Anterior cingulate cortex (tissue), 58 donors: ENCODE results near the gene HDAC4.

Experiments
- DNase-seq, 58 donors: peaks; one replicate each; lab custom pipeline; 2025; lab: John Stamatoyannopoulos, UW

Gene HDAC4

GRCh38 chr2:239096676-239097427 lies 304.0 kb downstream of the HDAC4 start:
- no peak for DNase-seq

GRCh38 chr2:239095460-239096081 lies 305.2 kb downstream of the HDAC4 start:
- no peak for DNase-seq

- DNase-seq, result no peak
These were observed 306.0 kb downstream of the HDAC4 start for GRCh38 chr2:239094867-239095266.

- no peak for DNase-seq
These were observed 306.9 kb downstream of the HDAC4 start for GRCh38 chr2:239093952-239094351.

DNA sequence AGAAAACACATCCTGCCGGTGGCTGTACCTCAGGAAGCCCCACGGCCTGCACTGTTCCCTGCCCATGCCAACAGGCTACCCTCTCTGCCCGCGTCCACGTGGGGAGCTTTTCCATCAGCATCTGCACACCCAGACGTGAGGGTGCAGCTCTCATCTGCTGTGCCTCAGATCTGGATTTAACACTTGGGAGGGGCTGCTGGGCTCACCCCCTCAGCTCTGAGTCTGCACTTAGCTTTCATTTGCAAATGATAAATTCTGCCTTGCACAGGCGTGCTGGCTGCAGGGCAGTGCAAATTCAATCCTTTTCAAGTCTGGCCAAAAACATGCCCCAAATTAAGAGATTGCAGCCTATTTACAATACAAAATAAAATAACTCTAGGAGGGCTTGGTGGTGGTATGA lies 307.3 kb downstream of the HDAC4 start:
- DNase-seq, result peak in 1 of 58 donors; percentile 22

- DNase-seq, result no peak
These were observed 308.1 kb downstream of the HDAC4 start for GRCh38 chr2:239092571-239093294.

- DNase-seq, result no peak
These were observed 310.9 kb downstream of the HDAC4 start for GRCh38 chr2:239089884-239090283.

- DNase-seq, result no peak
These were observed 313.6 kb downstream of the HDAC4 start for GRCh38 chr2:239087046-239087710.

GRCh38 chr2:239086325-239087020 lies 314.3 kb downstream of the HDAC4 start:
- peak in 1 of 58 donors; percentile 36 for DNase-seq

- DNase-seq, result peak in 5 of 58 donors; percentile 16 to 35 (median 28)
These were observed 315.4 kb downstream of the HDAC4 start for GRCh38 chr2:239085201-239085992.

DNA sequence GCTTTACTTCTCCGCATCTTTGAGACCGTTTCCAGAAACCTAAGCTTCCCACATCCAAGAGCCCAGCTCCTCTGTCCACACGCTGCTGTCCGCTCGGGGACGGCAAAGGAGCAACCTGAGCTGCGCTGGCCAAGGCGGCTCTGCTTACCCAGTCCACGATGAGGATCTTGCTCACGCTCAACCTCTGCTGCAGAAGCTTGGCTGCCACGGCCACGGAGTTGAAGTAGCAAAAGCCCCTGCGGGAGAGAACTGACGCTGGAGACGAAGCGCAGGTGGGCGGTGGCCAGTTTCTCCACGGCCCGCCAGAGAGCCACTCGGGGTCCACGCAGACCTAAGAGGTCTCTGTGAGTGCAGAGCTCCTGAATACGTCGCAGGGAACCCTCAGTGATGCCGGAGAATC lies 316.8 kb downstream of the HDAC4 start:
- DNase-seq, result no peak

GRCh38 chr2:239082425-239082824 lies 318.4 kb downstream of the HDAC4 start:
- no peak for DNase-seq

- no peak for DNase-seq
These were observed 319.2 kb downstream of the HDAC4 start for GRCh38 chr2:239081622-239082021.

- DNase-seq, result no peak
These were observed 319.8 kb downstream of the HDAC4 start for GRCh38 chr2:239081046-239081445.

- DNase-seq, result no peak
These were observed 321.0 kb downstream of the HDAC4 start for GRCh38 chr2:239079671-239080294.

- no peak for DNase-seq
These were observed 322.5 kb downstream of the HDAC4 start for GRCh38 chr2:239078128-239078924.

DNA sequence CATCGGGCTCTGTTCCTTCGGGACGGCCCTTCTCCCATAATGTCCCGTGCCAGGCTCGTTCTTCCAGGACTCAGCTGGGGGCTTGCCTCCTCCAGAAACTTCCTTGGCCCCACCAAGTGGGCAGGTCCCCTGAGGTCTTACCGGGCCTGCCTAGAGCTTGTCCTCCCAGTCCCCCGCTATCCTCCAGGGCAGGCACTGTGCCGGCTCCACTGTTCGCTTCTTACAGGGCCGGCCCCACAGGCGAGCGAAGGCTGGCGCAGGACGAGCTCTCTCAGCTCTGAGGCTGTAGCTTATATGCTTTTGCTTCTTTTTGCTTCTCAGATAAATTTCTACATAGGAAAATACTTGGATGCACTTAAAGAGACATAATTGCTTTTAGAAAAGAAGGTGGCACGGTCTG lies 323.6 kb downstream of the HDAC4 start:
- DNase-seq, result no peak
